ENCODE data around the gene RNU2-63P. TPM values are rescaled to one million over a fixed set of nuclear protein-coding genes. Genes with fewer than 3 reads are reported as not detected.
A peak's percentile ranks its signal among the peaks of the same experiment; 100 is the strongest.

Gene RNU2-63P
- total and polyA plus RNA-seq, 2 of the 8 experiments (the other 6 are each of a cell fraction or from before 2014, with no cell fraction given) = 6.6 TPM; not detected in 1

GRCh38 chr2:88055371-88056128, 39.2 kb upstream of the RNU2-63P start, which contains the start of gene KRCC1 (continued):
- TF ChIP-seq BCL11A (IDR thresholded peaks at IDR 0.05; ENCODE audit: low read depth in 2 of 2, low read length in 2 of 2) (no peak), CTBP2 (IDR thresholded peaks at IDR 0.05; ENCODE audit: borderline replicate concordance, insufficient read depth, insufficient read length, low read length) (no peak), MAFK (IDR thresholded peaks at IDR 0.05; ENCODE audit: low read depth, low read length) (no peak), EGR1 (IDR thresholded peaks at IDR 0.05; ENCODE audit: borderline replicate concordance, low read depth, low read length) (peak; percentile 45), SP1 (IDR thresholded peaks at IDR 0.05; ENCODE audit: low read depth, low read length) (no peak), POLR2A (IDR thresholded peaks at IDR 0.05; ENCODE audit: control extremely low read depth in 1 of 2, low read depth in 2 of 2, low read length in 2 of 2) (peak; percentile 79 to 86), ATF3 (IDR thresholded peaks at IDR 0.05; ENCODE audit: insufficient read depth, low read depth, low read length) (no peak), BRCA1 (IDR thresholded peaks at IDR 0.05; ENCODE audit: low read depth, low read length) (no peak), KDM1A (IDR thresholded peaks at IDR 0.05; ENCODE audit: borderline replicate concordance, low read length) (no peak), RFX5 (IDR thresholded peaks at IDR 0.05; ENCODE audit: borderline replicate concordance, low read depth, low read length) (no peak), SP2 (IDR thresholded peaks at IDR 0.05; ENCODE audit: low read length) (no peak), CTCF (IDR thresholded peaks at IDR 0.05; ENCODE audit: control extremely low read depth in 1 of 3, insufficient read depth in 1 of 3, low read depth in 1 of 3, low read length in 3 of 3) (no peak), JUND (IDR thresholded peaks at IDR 0.05; ENCODE audit: low read length) (no peak), SP4 (IDR thresholded peaks at IDR 0.05; ENCODE audit: low read length) (no peak)

All from H1 (cell line).